H9 (cell line): ENCODE results near the gene BPIFA3. TPM values are rescaled to one million over a fixed set of nuclear protein-coding genes. Genes with fewer than 3 reads are reported as not detected.

Experiments
- DNase-seq: peaks from one replicate; pipeline ENCODE4 v3.0.0-alpha.2; 2017
- H2AFZ ChIP-seq: one replicate; pipeline ENCODE4 v1.6.1; 2013; ENCODE audit warnings: mild to moderate bottlenecking, low read length, control low read depth, moderate library complexity
- H2AK5ac ChIP-seq: 2 replicates; pipeline ENCODE4 v1.6.1; 2013; ENCODE audit warnings: low read length, control low read depth, mixed read lengths; ENCODE audit not compliant: insufficient read length
- H2BK120ac ChIP-seq: one replicate; pipeline ENCODE4 v1.6.1; 2013; ENCODE audit warnings: low read depth, mild to moderate bottlenecking, low read length, control low read depth, inconsistent platforms; ENCODE audit not compliant: poor library complexity, severe bottlenecking
- H2BK12ac ChIP-seq: 2 replicates; pipeline ENCODE4 v1.6.1; 2013; ENCODE audit warnings: low read length, control low read depth, mixed read lengths, low read depth; ENCODE audit not compliant: insufficient read length
- H2BK15ac ChIP-seq: 2 replicates; pipeline ENCODE4 v1.6.1; 2013; ENCODE audit warnings: low read depth, low read length, control low read depth
- H2BK20ac ChIP-seq: one replicate; pipeline ENCODE4 v1.6.1; 2013; ENCODE audit warnings: low read depth, mild to moderate bottlenecking, low read length, control low read depth, inconsistent platforms; ENCODE audit not compliant: poor library complexity, severe bottlenecking
- H2BK5ac ChIP-seq: 2 replicates; pipeline ENCODE4 v1.6.1; 2013; ENCODE audit warnings: low read length, control low read depth, mixed read lengths; ENCODE audit not compliant: insufficient read length
- H3K14ac ChIP-seq: 2 replicates; pipeline ENCODE4 v1.6.1; 2013; ENCODE audit warnings: low read length, control low read depth; ENCODE audit not compliant: insufficient read depth
- H3K18ac ChIP-seq: 2 replicates; pipeline ENCODE4 v1.6.1; 2013; ENCODE audit warnings: low read depth, mild to moderate bottlenecking, mixed read lengths, low read length, control low read depth; ENCODE audit not compliant: insufficient read length
- H3K23ac ChIP-seq: 2 replicates; pipeline ENCODE4 v1.6.1; 2013; ENCODE audit warnings: low read length, control low read depth, mixed read lengths, low read depth; ENCODE audit not compliant: insufficient read length
- H3K23me2 ChIP-seq: 2 replicates; pipeline ENCODE4 v1.6.1; 2013; ENCODE audit warnings: low read depth, mild to moderate bottlenecking, mixed read lengths, low read length, control low read depth; ENCODE audit not compliant: insufficient read length, poor library complexity, severe bottlenecking
- H3K27ac ChIP-seq: 2 replicates; pipeline ENCODE4 v1.5.1; 2013; ENCODE audit warnings: low read length, control low read depth, mixed read lengths, low read depth; ENCODE audit not compliant: insufficient read length
- H3K27me3 ChIP-seq: 2 replicates; pipeline ENCODE4 v1.6.1; 2013; ENCODE audit warnings: low read length, control low read depth, inconsistent platforms; ENCODE audit not compliant: insufficient read depth
- H3K4ac ChIP-seq: 2 replicates; pipeline ENCODE4 v1.6.1; 2013; ENCODE audit warnings: low read depth, mild to moderate bottlenecking, control low read depth, inconsistent platforms, low read length, moderate library complexity
- H3K4me1 ChIP-seq: 2 replicates; pipeline ENCODE4 v1.6.1; 2013; ENCODE audit warnings: low read length, control low read depth, inconsistent platforms; ENCODE audit not compliant: insufficient read depth
- H3K4me2 ChIP-seq: 2 replicates; pipeline ENCODE4 v1.6.1; 2013; ENCODE audit warnings: low read length, control low read depth, mixed read lengths; ENCODE audit not compliant: insufficient read length, insufficient read depth
- H3K56ac ChIP-seq: 2 replicates; pipeline ENCODE4 v1.6.1; 2013; ENCODE audit warnings: low read depth, mild to moderate bottlenecking, mixed read lengths, low read length, control low read depth; ENCODE audit not compliant: insufficient read length
- H3K79me1 ChIP-seq: 2 replicates; pipeline ENCODE4 v1.6.1; 2013; ENCODE audit warnings: low read depth, mild to moderate bottlenecking, moderate library complexity, low read length, control low read depth, inconsistent platforms; ENCODE audit not compliant: insufficient read depth, poor library complexity, severe bottlenecking
- H3K79me2 ChIP-seq: 2 replicates; pipeline ENCODE4 v1.6.1; 2013; ENCODE audit warnings: low read length, control low read depth, inconsistent platforms; ENCODE audit not compliant: insufficient read depth
- H3K9ac ChIP-seq: 2 replicates; pipeline ENCODE4 v1.6.1; 2013; ENCODE audit warnings: low read length, control low read depth, mixed read lengths; ENCODE audit not compliant: insufficient read length; ENCODE audit errors: extremely low read depth
- H3K9me3 ChIP-seq: one replicate; pipeline ENCODE4 v1.6.1; 2013; ENCODE audit warnings: low read depth, low read length, inconsistent platforms; ENCODE audit not compliant: control insufficient read depth
- H3T11ph ChIP-seq: one replicate; pipeline ENCODE4 v1.6.1; 2013; ENCODE audit warnings: mild to moderate bottlenecking, low read length, control low read depth, inconsistent platforms
- H4K20me1 ChIP-seq: one replicate; pipeline ENCODE4 v1.6.1; 2013; ENCODE audit not compliant: control insufficient read depth, insufficient read length, insufficient read depth
- H4K5ac ChIP-seq: 2 replicates; pipeline ENCODE4 v1.6.1; 2013; ENCODE audit warnings: low read depth, mild to moderate bottlenecking, mixed read lengths, low read length, control low read depth; ENCODE audit not compliant: insufficient read length
- H4K8ac ChIP-seq: replicated peaks from 2 replicates; pipeline ENCODE4 v1.6.1; 2013; ENCODE audit warnings: low read length, control low read depth, mixed read lengths, low read depth; ENCODE audit not compliant: insufficient read length
- H4K91ac ChIP-seq: 2 replicates; pipeline ENCODE4 v1.6.1; 2013; ENCODE audit warnings: low read depth, mild to moderate bottlenecking, moderate library complexity, mixed read lengths, low read length, control low read depth; ENCODE audit not compliant: insufficient read length
- H3K27ac Mint-ChIP-seq, 3 experiments: 2 replicates in 2 of 3; 3 replicates in 1 of 3; pipeline ENCODE4 v1.8.0; 2020 to 2021; ENCODE audit warnings: mixed read lengths in 3 of 3, mild to moderate bottlenecking in 1 of 3, moderate library complexity in 1 of 3
- H3K27me3 Mint-ChIP-seq: 2 replicates; pipeline ENCODE4 v1.8.0; 2021; ENCODE audit warnings: low read depth, mild to moderate bottlenecking, moderate library complexity, mixed read lengths
- H3K36me3 Mint-ChIP-seq, 3 experiments: 2 replicates in 2 of 3; 3 replicates in 1 of 3; pipeline ENCODE4 v1.8.0; 2020 to 2021; ENCODE audit warnings: low read depth in 3 of 3, mixed read lengths in 3 of 3; ENCODE audit not compliant: insufficient read depth in 1 of 3
- H3K4me1 Mint-ChIP-seq, 2 experiments: 2 replicates each; pipeline ENCODE4 v1.8.0; 2020; ENCODE audit warnings: mixed read lengths in 2 of 2
- H3K4me3 Mint-ChIP-seq, 2 experiments: 2 replicates in 1 of 2; 3 replicates in 1 of 2; pipeline ENCODE4 v1.8.0; 2020 to 2021; ENCODE audit warnings: mild to moderate bottlenecking in 2 of 2, mixed read lengths in 2 of 2, moderate library complexity in 1 of 2
- H3K9me3 Mint-ChIP-seq, 2 experiments: 2 replicates in 1 of 2; 3 replicates in 1 of 2; pipeline ENCODE4 v1.8.0; 2020; ENCODE audit warnings: mild to moderate bottlenecking in 2 of 2, mixed read lengths in 2 of 2, moderate library complexity in 1 of 2
- CTCF ChIP-seq: fragments of 200-600 bp; sonication (generic); conservative IDR thresholded peaks from 3 replicates; pipeline ENCODE4 v1.8.0; 2021; ENCODE audit warnings: antibody characterized with exemption, mild to moderate bottlenecking
- WGBS: extraction: QIAGEN DNeasy Blood & Tissue Kit; methylation state at CpG from one replicate; pipeline ENCODE4 v1.1.7; 2013; ENCODE audit warnings: missing lambda C conversion rate, low lambda C conversion rate, mixed read lengths; ENCODE audit not compliant: insufficient read length; ENCODE audit errors: extremely low coverage; 5-methylcytosine and 5-hydroxymethylcytosine counted together
- total RNA-seq: library from RNA; stranded (reverse); gene quantifications from 2 replicates; pipeline ENCODE4 v1.2.1, GENCODE V29; 2021

The BPIFA3 gene
- total RNA-seq, 1 experiment from 2014 or later = not detected

GRCh38 chr20:33262658-33263065 is 45.5 kb downstream of the BPIFA3 start:
- no peak overlapping the region for H2BK20ac ChIP-seq
- no peak overlapping the region for H2AFZ ChIP-seq
- H3K4me2 ChIP-seq = no peak overlapping the region
- H3K56ac ChIP-seq = no peak overlapping the region
- TF ChIP-seq CTCF = peak; percentile 88
- H3K9me3 ChIP-seq = no peaks in the 10 kb centered on the region
- no peaks in the 10 kb centered on the region for H3K4me1 ChIP-seq
- DNase-seq = peak; percentile 75
- no peak overlapping the region for H2BK15ac ChIP-seq
- H3K79me1 ChIP-seq = no peaks in the 10 kb centered on the region
- no peak overlapping the region for H3K14ac ChIP-seq
- no peaks in the 10 kb centered on the region for H3K27me3 ChIP-seq
- WGBS = no CpG with 5 or more reads among the region's 5 CpGs
- H4K20me1 ChIP-seq = no peaks in the 10 kb centered on the region
- H3K23me2 ChIP-seq = no peaks in the 10 kb centered on the region
- H4K5ac ChIP-seq = no peak overlapping the region
- no peaks in the 10 kb centered on the region for H3K79me2 ChIP-seq
- no peak overlapping the region for H3K4ac ChIP-seq
- H3K27ac Mint-ChIP-seq = no peak overlapping the region
- H3K36me3 Mint-ChIP-seq = no peaks in the 10 kb centered on the region
- no peak overlapping the region for H2BK12ac ChIP-seq
- H2BK120ac ChIP-seq = no peak overlapping the region
- no peak overlapping the region for H3K4me3 Mint-ChIP-seq
- no peak overlapping the region for H2BK5ac ChIP-seq
- H4K8ac ChIP-seq = no peak overlapping the region
- no peak overlapping the region for H3K27ac ChIP-seq
- H3K4me1 Mint-ChIP-seq = no peaks in the 10 kb centered on the region
- no peak overlapping the region for H3K23ac ChIP-seq
- H2AK5ac ChIP-seq = no peak overlapping the region
- no peak overlapping the region for H3T11ph ChIP-seq
- no peak overlapping the region for H4K91ac ChIP-seq
- H3K9ac ChIP-seq = no peak overlapping the region
- peaks cover 34% of the 10 kb centered on the region for H3K27me3 Mint-ChIP-seq
- no peak overlapping the region for H3K18ac ChIP-seq
- no peaks in the 10 kb centered on the region for H3K9me3 Mint-ChIP-seq
